ENCODE data around the gene VDAC2.
A peak's percentile ranks its signal among the peaks of the same experiment; 100 is the strongest.
"Not testable (repeated sequence)": the region's sequence is repeated elsewhere in the genome, so short reads cannot be mapped to it uniquely, and the experiment has no call there.

VDAC2 gene

GRCh38 chr10:75201793-75202307, 8.7 kb upstream of the VDAC2 start:
- DNase-seq, result no peak

GRCh38 chr10:75202321-75203045, 8.1 kb upstream of the VDAC2 start:
- no peak for DNase-seq

DNA sequence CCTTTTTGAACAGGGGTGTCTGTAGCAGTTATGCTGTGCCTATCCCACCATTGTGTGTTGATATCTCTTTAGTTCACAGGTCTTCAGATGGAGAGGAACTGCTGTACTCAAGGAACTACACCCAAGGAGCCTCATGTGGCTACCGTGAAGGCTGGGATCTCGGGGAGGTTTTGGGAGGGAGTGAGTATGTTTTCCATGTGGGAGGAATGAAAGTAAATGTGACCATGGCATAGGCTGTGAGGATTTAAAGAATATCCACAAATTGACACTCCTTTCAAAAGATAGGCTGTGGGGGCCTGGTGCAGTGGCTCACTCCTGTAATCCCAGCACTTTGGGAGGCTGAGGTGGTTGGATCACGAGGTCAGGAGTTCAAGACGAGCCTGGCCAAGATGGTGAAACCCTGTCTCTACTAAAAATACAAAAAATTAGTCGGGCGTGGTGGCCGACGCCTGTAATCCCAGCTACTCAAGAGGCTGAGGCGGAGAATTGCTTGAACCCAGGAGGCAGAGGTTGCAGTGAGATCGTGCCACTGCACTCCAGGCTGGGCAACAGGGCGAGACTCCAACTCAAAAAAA, 7.5 kb upstream of the VDAC2 start:
- not testable (repeated sequence) for DNase-seq

DNA sequence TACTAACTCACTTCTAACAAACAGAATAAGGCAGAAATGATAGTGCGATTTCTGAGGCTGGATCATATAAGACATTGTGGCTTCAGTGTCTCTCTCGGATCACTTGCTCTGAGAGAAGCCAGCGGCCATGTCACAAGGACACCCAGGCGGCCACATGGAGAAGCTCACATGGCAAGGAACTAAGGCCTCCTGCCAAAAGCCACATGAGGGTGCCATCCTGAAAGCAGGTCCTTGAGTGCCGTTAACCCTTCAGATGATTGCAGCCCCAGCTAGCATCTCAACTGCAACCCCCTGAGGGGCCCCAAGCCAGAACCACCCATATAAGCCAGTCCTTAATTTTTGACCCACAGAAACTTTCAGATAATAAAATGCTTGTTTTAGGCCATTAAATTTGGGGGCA, 6.9 kb upstream of the VDAC2 start:
- no peak for DNase-seq

GRCh38 chr10:75205908-75206307, 4.7 kb upstream of the VDAC2 start:
- no peak for DNase-seq

DNA sequence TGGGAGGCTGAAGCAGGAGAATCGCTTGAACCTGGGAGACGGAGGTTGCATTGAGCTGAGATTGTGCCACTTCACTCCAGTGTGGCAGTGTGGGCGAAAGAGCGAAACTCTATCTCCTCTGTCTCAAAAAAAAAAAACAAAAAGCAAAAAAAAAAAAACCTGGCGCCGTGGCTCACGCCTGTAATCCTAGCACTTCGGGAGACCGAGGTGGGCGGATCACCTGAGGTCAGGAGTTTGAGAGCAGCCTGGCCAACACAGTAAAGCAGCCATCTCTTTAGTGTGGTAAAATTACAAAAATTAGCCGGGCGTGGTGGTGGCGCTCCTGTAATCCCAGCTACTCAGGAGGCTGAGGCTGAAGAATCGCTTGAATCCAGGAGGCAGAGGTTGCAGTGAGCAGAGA, 4.0 kb upstream of the VDAC2 start:
- DNase-seq, result not testable (repeated sequence)

- DNase-seq, result no peak
These were observed 3.3 kb upstream of the VDAC2 start for GRCh38 chr10:75207079-75207856.

- no peak for DNase-seq
These were observed 2.8 kb upstream of the VDAC2 start for GRCh38 chr10:75207857-75208144.

DNA sequence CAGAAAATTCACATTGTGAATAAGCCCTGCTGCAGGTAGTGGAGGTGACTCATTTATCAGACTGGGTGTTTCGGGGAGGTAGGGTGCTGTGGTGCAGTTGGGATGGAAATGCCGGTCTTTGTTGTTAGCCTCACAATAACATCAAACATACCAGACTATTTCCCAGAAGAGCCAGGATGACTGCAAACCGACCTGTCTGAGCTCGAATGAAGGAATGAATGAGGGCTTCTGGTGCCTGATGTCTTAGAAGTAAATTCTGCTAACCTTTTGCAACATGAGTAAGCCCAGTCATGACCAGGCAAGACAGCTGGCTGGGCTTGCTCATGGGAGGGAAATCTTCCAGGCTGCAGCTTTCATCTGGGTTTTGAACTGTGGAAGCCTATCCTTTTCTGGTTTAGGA, 2.4 kb upstream of the VDAC2 start:
- no peak for DNase-seq

DNA sequence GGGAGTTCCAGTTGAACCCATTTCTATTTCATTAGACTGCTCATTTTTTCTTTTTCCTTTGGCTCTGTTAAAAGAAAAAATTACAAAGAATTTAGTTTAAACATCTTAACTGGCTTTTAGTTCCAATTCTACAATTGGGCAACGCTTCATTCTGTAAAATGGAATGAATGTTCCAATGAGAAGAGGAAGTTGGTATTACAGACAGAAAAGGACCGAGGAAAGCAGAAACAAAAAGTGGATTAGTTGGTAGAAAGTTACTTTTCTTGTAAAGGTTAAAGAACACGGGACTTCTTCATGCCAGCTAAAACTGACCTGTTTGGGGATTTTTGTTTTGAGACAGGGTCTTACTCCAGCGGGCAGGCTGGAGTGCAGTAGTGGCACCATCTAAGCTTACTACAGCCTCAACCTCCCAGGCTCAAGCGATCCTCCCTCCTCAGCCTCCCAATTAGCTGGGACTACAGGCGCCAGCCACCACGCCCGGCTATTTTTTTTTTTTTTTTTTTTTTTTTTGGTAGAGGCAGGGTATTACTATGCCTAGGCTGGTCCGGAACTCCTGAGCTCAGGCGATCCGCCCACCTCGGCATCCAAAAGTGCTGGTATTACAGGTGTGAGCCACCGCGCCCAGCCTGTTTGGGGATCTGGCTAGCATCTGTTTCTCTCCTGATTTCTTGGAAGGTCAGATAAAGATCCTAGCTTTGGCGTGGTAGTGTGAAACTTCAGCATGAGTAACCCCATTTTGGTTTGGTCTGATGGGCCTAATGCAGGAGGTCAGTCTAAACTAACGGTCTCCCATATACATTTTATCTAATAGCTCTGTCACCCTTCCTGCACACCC, 1.3 kb upstream of the VDAC2 start:
- no peak for DNase-seq

- peak; percentile 54 for DNase-seq
These were observed 695 bp upstream of the VDAC2 start for GRCh38 chr10:75209921-75210281.

- no peak for DNase-seq
These were observed 553 bp downstream of the VDAC2 start for GRCh38 chr10:75211007-75211691.

GRCh38 chr10:75212343-75212742, 1.7 kb downstream of the VDAC2 start:
- DNase-seq, result no peak

DNA sequence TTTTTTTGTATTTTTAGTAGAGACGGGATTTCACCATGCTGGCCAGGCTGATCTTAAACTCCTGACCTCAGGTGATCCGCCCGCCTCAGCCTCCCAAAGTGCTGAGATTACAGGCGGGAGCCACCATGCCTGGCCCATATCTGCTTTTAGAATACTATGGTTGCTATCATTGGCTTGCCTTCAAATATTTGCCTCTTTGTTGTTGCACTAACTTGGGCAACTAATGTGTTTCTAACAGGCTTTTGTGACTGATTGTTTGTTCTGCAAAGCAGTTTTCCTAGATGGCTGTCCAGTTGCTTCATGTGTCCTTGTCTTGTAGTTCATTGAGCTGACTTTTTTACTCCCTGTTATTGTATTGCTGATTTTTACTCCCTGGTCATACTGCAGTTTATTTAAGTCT, 9.7 kb downstream of the VDAC2 start:
- DNase-seq, result no peak

DNA sequence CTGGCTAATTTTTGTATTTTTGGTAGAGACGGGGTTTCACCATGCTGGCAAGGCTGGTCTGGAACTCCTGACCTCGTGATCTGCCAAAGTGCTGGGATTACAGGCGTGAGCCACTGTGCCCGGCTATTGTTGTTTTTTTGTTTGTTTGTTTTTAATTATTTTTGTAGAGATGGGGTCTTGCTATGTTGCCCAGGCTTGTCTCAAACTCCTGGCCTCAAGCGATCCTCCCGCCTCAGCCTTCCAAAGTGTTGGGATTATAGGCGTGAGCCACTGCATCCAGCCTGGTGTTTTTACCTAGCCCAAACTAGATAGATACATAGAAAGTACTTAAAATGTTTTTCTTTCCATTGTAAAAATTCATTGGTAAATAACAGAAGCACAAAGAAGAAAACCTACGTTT, 10.9 kb downstream of the VDAC2 start:
- not testable (repeated sequence) for DNase-seq

DNA sequence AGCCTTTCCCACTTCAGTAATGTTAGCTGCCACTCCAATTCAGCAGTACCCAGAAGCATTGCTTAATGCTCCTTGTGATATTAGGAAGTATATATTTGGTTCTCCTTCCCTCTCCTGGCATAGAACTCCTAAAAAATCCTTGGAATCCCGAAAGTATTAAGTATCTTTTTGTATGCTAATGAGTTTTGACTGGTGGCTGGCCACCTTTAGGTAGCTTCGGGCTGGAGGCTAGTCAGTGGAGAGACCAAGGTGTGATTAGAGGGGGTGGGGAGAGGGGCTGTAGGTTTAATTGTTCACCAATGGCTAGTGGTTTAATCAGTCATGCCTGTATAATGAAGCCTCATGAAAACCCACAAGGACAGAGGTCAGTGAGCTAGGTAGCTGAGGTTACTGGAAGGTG, 12.9 kb downstream of the VDAC2 start:
- no peak for DNase-seq

- DNase-seq, result no peak
These were observed 15.5 kb downstream of the VDAC2 start for GRCh38 chr10:75226095-75226494.

- no peak for DNase-seq
These were observed 16.1 kb downstream of the VDAC2 start for GRCh38 chr10:75226656-75227055.

- no peak for DNase-seq
These were observed 17.7 kb downstream of the VDAC2 start for GRCh38 chr10:75228278-75228677.

DNA sequence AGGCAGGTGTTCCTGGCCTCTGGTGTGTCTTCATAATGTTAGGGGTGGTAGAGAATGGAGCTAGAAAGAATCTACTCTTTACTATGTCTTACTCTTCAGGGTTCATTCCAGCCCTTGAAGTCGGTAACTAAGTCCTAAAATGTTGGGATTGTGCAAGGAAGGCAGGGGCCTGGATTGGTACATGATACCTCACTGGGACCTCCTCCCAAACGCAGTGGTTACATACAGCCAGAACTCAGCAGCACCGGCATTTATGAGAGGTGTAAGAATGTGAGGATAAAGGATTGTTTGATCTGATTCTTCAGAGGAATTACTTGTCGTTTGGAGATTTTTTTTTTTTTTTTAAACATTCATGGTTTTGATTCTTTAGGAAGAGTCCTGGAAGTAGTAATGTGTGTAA, 18.2 kb downstream of the VDAC2 start:
- DNase-seq, result no peak

DNA sequence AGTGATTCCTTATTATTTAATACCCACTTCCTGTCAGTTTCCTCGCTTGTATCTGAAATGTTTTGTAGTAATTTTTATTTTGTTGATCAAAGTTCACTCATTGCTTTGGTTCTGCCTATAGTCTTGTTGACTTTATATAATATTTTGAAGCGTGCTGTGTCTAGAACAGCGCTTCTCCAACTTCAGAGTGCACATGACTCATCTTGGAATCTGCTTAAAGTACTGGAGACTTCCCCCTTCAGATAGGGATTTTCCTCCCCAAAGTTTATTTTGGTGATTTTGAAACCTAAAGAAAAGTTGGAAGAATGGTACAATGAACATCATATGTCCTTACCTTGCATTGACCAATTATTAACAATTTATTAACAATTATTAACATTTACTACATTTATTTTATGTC, 19.4 kb downstream of the VDAC2 start:
- DNase-seq, result no peak

- DNase-seq, result peak; percentile 79
These were observed 20.0 kb downstream of the VDAC2 start for GRCh38 chr10:75230600-75231038.
